GM23338 (cell line): ENCODE data around the gene SETBP1.

Experiments
- CREB1 ChIP-seq: fragments of 250-450 bp; sonication (Bioruptor Pico); IDR thresholded peaks from 2 replicates; pipeline ENCODE4 v1.5.0; 2020; ENCODE audit warnings: low read depth, mild to moderate bottlenecking, moderate library complexity
- CTCF ChIP-seq, 2 experiments: fragments of 200-600 bp in 1 of 2; sonication (generic) in 1 of 2; conservative IDR thresholded peaks; 2 replicates each; pipeline versions ENCODE4 v1.5.1 to v1.6.1; 2016 to 2017; ENCODE audit warnings: antibody characterized with exemption in 2 of 2, low read depth in 2 of 2, mild to moderate bottlenecking in 2 of 2, moderate library complexity in 1 of 2
- ETS1 ChIP-seq: IDR thresholded peaks from 2 replicates; pipeline ENCODE4 v1.6.1; 2016; ENCODE audit warnings: antibody characterized with exemption
- EZH2 ChIP-seq: fragments of 200-600 bp; sonication (generic); IDR thresholded peaks from one replicate; pipeline ENCODE4 v1.8.0; 2017; ENCODE audit warnings: antibody characterized with exemption, mild to moderate bottlenecking, low read depth; ENCODE audit not compliant: unreplicated experiment
- EZH2phosphoT487 ChIP-seq: fragments of 200-600 bp; sonication (generic); IDR thresholded peaks from one replicate; pipeline ENCODE4 v1.8.1; 2018; ENCODE audit warnings: antibody characterized with exemption; ENCODE audit not compliant: unreplicated experiment
- JUNB ChIP-seq: IDR thresholded peaks from one replicate; pipeline ENCODE4 v1.6.1; 2016; ENCODE audit warnings: antibody characterized with exemption; ENCODE audit not compliant: unreplicated experiment
- NANOG ChIP-seq: IDR thresholded peaks from 2 replicates; pipeline ENCODE4 v1.6.1; 2016; ENCODE audit warnings: antibody characterized with exemption, borderline replicate concordance
- POLR2AphosphoS5 ChIP-seq: IDR thresholded peaks from 2 replicates; pipeline ENCODE4 v1.6.1; 2016; ENCODE audit warnings: antibody characterized with exemption, low read depth
- REST ChIP-seq: IDR thresholded peaks from one replicate; pipeline ENCODE4 v1.6.1; 2018; ENCODE audit warnings: antibody characterized with exemption; ENCODE audit not compliant: unreplicated experiment
- STAT1 ChIP-seq: IDR thresholded peaks from one replicate; pipeline ENCODE4 v1.6.1; 2016; ENCODE audit warnings: antibody characterized with exemption; ENCODE audit not compliant: unreplicated experiment
- ZNF114 ChIP-seq: fragments of 250-450 bp; sonication (Bioruptor Pico); IDR thresholded peaks from 2 replicates; pipeline ENCODE4 v1.5.0; 2020; ENCODE audit warnings: mild to moderate bottlenecking, moderate library complexity
- ZNF331 ChIP-seq: fragments of 250-450 bp; sonication (Bioruptor Pico); IDR thresholded peaks from 2 replicates; pipeline ENCODE4 v1.5.0; 2020; ENCODE audit warnings: low read depth, mild to moderate bottlenecking, moderate library complexity
- TF ChIP-seq, protein P1 (sequence below): fragments of 250-450 bp; sonication (Bioruptor Pico); IDR thresholded peaks from 2 replicates; pipeline ENCODE4 v1.5.0; 2020; ENCODE audit warnings: mild to moderate bottlenecking, moderate library complexity

- no peak for TF ChIP-seq CREB1
- no peak for TF ChIP-seq EZH2phosphoT487
- TF ChIP-seq CTCF (conservative IDR thresholded peaks at IDR 0.05; ENCODE audit: low read depth in 2 of 2): no peak
- TF ChIP-seq POLR2AphosphoS5: no peak
- TF ChIP-seq STAT1: no peak
- TF ChIP-seq EZH2: no peak
- TF ChIP-seq REST: no peak
- TF ChIP-seq, protein P1, sequence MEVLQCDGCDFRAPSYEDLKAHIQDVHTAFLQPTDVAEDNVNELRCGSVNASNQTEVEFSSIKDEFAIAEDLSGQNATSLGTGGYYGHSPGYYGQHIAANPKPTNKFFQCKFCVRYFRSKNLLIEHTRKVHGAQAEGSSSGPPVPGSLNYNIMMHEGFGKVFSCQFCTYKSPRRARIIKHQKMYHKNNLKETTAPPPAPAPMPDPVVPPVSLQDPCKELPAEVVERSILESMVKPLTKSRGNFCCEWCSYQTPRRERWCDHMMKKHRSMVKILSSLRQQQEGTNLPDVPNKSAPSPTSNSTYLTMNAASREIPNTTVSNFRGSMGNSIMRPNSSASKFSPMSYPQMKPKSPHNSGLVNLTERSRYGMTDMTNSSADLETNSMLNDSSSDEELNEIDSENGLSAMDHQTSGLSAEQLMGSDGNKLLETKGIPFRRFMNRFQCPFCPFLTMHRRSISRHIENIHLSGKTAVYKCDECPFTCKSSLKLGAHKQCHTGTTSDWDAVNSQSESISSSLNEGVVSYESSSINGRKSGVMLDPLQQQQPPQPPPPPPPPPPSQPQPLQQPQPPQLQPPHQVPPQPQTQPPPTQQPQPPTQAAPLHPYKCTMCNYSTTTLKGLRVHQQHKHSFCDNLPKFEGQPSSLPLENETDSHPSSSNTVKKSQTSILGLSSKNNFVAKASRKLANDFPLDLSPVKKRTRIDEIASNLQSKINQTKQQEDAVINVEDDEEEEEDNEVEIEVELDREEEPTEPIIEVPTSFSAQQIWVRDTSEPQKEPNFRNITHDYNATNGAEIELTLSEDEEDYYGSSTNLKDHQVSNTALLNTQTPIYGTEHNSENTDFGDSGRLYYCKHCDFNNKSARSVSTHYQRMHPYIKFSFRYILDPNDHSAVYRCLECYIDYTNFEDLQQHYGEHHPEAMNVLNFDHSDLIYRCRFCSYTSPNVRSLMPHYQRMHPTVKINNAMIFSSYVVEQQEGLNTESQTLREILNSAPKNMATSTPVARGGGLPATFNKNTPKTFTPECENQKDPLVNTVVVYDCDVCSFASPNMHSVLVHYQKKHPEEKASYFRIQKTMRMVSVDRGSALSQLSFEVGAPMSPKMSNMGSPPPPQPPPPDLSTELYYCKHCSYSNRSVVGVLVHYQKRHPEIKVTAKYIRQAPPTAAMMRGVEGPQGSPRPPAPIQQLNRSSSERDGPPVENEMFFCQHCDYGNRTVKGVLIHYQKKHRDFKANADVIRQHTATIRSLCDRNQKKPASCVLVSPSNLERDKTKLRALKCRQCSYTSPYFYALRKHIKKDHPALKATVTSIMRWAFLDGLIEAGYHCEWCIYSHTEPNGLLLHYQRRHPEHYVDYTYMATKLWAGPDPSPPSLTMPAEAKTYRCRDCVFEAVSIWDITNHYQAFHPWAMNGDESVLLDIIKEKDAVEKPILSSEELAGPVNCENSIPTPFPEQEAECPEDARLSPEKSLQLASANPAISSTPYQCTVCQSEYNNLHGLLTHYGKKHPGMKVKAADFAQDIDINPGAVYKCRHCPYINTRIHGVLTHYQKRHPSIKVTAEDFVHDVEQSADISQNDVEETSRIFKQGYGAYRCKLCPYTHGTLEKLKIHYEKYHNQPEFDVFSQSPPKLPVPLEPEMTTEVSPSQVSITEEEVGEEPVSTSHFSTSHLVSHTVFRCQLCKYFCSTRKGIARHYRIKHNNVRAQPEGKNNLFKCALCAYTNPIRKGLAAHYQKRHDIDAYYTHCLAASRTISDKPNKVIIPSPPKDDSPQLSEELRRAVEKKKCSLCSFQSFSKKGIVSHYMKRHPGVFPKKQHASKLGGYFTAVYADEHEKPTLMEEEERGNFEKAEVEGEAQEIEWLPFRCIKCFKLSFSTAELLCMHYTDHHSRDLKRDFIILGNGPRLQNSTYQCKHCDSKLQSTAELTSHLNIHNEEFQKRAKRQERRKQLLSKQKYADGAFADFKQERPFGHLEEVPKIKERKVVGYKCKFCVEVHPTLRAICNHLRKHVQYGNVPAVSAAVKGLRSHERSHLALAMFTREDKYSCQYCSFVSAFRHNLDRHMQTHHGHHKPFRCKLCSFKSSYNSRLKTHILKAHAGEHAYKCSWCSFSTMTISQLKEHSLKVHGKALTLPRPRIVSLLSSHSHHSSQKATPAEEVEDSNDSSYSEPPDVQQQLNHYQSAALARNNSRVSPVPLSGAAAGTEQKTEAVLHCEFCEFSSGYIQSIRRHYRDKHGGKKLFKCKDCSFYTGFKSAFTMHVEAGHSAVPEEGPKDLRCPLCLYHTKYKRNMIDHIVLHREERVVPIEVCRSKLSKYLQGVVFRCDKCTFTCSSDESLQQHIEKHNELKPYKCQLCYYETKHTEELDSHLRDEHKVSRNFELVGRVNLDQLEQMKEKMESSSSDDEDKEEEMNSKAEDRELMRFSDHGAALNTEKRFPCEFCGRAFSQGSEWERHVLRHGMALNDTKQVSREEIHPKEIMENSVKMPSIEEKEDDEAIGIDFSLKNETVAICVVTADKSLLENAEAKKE (CRISPR knock-in tag): no peak
- no peak for TF ChIP-seq NANOG
- no peak for TF ChIP-seq JUNB
- TF ChIP-seq ETS1: no peak
- TF ChIP-seq ZNF114 (CRISPR knock-in tag): no peak
- TF ChIP-seq ZNF331 (CRISPR knock-in tag): no peak
Measured at GRCh38 chr18:44938720-44939665, 258.3 kb downstream of the SETBP1 start.
